ENCODE results near the gene PEX5.
"Not testable (repeated sequence)": the region's sequence is repeated elsewhere in the genome, so short reads cannot be mapped to it uniquely, and the experiment has no call there.

PEX5 gene

GRCh38 chr12:7160183-7160582, 29.3 kb upstream of the PEX5 start:
- DNase-seq (ENCODE audit: low spot score) = no peak

DNA sequence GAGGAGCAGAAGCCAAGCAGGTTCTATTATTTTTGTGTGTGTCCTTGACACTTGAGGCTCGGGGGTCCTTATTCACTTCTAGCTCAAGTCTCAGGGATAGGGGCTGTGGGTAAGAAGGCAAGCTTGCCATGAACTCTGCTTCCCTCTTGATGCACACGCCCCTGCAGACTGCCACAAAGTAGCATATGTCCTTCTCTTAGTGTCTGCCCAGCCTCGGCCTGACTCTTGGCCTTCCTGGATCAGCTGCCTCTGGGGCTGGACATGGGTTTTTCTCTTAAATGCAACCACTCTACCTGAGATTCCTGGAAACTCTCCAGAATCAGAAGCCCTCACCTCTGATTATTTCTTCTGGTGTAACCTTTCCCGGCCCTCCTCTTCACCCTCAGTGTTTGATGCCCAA, 28.2 kb upstream of the PEX5 start:
- no peak for DNase-seq (ENCODE audit: low spot score)

GRCh38 chr12:7161811-7162210, 27.7 kb upstream of the PEX5 start:
- DNase-seq (ENCODE audit: low spot score) = no peak

DNA sequence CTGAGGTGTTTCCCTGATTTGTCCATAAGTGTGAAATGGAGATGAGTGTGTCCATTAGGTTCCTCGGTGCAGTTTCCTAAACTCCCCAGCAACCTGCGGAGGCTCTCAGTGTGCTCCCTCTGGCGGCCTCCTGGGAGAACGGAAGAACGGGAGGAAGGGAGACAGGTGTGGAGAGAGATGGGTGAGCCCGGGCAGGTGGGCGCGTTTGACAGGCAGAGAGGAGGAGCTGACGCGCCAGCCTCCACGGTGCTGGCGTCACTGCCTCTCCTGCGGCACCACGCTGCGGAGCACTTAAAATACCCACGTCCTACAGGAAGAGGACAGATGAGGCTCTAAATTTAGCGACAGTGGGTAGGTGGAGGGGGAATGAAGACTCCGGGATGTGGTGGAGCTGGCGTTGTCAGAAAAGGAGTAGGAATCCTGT, 26.8 kb upstream of the PEX5 start:
- DNase-seq (ENCODE audit: low spot score) = no peak

DNA sequence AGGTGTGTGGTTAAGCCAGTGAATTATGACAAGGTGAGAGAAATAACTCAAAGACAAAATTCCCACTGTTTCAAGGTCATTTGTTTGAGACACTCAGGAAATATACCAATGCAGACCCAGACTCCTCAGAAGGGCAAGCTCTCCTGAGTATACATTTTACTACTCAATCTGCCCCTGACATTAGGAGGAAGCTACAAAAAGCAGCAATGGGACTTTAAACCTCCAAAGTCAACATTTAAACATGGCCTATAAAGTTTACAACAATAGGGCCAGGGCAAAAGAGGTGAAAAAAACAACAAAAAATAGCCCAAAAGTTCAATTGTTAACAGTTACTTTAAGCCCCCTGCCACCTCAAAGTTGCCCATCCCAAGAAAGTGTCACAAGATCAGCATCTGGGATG, 19.5 kb upstream of the PEX5 start:
- no peak for DNase-seq (ENCODE audit: low spot score)

DNA sequence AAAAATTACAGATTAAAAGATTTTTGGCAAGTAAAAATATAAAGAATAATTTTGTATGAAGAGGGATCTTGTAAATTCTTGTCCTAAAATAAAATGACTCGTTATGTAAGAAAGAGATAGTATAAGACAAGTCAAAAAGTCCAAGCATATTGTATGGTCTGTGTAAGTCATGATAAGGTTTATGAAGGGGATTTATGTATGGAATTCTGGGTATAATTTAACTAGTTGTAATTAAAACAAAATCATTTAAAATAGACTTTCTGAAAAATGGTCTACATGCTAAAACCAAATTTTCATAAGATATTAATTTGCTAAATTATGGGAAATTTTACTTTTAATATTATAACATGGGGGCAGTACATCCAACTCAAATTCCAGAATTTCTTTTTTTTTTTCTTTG, 17.6 kb upstream of the PEX5 start:
- no peak for DNase-seq (ENCODE audit: low spot score)

DNA sequence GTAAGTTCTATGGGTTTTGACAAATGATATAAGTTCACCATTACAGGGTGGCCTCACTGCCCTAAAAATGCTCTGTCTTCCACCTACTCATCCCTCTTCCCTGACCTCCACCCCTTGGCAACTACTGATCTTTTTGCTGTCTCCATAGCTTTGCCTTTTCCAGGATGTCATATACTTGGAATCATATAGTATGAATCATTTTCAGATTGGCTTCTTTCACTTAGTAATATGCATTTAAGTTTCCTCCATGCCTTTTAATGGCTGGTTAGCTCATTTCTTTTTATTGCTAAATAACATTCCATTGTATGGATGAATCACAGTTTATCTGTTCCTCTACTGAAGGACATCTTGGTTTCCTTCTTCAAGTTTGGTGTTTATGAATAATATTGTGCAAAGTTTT, 14.0 kb upstream of the PEX5 start:
- no peak for DNase-seq (ENCODE audit: low spot score)

GRCh38 chr12:7176595-7176994, 12.9 kb upstream of the PEX5 start:
- DNase-seq (ENCODE audit: low spot score) = no peak

DNA sequence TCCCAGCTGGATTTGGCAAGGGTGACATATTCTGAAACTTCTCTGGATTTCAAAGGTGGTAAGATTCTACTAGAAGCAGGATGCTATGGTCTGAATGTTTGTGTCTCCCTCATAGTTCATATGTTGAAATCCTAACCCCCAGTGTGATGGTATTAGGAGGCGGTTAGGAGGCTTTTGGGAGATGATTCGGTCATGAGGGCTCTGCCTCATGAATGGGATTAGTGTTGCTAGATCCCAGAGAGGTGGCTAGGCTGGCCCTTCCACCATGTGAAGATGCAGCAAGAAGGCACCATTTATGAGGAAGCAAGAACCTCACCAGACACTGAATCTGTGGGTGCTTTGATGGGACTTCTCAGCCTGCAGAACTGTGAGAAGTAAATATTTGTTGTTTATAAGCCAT, 11.0 kb upstream of the PEX5 start:
- no peak for DNase-seq (ENCODE audit: low spot score)

- no peak for DNase-seq (ENCODE audit: low spot score)
Measured at GRCh38 chr12:7180685-7181084, 8.8 kb upstream of the PEX5 start.

GRCh38 chr12:7186058-7186457, 3.4 kb upstream of the PEX5 start:
- not testable (repeated sequence) for DNase-seq (ENCODE audit: low spot score)

DNA sequence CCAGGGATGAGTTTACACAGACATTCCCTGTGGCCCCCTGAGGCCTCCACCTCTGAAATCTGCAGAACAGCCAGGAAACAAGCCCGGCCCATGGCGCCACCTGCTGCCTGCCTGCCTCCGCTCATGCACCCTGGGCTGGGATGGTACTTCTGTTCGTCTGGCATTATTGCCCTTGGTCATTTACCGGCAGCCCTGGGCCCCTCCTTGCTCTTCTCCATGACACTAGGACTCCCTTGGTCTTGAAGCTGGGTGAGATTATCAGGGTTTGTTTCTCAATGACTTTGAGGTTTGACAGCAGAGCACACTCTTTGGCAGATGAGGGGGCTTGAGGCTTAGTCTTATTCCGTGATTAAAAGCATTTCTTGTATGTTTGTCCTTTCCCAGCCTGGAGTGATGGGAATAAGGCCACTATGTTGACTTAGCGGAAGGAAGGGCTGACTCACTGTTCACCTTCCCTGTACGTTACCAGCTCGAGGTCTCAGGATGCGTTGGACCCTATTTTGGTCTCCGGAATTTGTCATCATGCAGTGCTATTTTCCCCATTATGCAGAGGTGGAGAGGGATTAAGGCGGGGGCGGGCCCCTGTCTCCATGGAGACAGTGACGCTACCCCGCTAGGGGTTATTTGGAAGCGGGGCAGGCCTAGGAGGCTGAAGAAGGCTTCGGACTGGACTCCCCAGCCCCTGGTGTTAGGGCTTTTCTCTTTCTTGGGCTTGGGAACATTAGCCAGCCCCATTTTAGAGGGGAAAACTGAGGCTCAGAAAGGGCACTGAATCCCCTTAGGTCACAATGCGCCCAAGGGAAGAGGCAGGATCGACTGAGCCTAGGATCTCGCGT, 706 bp upstream of the PEX5 start:
- peak; percentile 78 for DNase-seq (ENCODE audit: low spot score)

- no peak for DNase-seq (ENCODE audit: low spot score)
Measured at GRCh38 chr12:7190268-7191055, 976 bp downstream of the PEX5 start.

DNA sequence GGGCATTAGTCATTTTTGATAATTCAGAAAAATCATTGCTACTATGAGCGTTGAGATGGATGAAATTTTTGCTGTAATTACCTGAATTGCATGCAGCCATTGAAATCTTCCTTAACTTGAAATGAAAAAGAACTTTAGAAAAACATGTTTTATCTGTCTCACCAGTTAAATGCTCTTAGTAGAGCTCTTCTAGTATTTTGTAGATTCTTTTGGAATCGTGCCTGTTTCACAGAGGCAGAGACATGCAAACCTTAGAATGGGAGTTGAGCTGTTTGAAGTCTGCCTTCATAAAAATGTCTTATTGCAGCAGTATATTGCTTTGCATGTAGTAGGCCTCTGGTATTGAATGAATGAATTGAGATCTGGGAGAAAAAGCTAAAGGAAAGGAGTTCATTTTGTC, 4.2 kb downstream of the PEX5 start:
- DNase-seq (ENCODE audit: low spot score) = no peak

DNA sequence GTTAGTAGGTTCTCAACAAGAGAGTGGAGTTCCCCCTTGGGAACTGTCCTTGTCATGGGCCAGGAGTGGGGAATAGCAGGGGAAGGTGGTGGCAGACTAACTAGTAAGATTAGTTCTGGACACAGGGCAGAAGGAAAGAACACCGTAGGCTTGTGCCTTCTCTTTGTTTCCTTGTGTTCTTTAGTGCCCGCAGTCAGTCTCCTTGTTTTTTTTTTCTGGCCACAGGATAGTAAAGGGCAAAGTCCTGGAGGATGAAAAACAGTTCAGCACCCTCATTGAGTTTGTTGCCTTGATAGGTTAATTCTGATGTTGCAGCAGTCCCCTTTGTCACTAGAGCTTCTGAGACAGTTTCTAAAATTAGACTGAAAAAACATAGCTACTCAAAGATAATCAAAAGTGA, 8.4 kb downstream of the PEX5 start:
- DNase-seq (ENCODE audit: low spot score) = no peak

DNA sequence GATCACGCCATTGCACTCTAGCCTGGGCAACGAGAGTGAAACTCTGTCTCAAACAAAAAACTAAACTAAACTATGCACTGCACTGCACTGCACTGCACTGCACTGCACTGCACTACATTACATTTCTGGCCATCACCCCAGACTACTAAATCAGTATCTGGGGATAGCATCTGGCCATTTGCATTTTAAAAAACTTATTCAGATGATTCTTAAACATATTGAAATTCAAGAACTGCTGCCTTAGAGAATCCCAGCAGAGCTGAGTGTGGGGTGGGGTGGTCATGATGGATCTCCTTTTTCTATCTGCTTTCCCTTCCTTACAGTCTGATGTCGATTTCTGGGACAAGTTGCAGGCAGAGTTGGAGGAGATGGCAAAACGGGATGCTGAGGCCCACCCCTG, 13.6 kb downstream of the PEX5 start:
- DNase-seq (ENCODE audit: low spot score) = no peak

DNA sequence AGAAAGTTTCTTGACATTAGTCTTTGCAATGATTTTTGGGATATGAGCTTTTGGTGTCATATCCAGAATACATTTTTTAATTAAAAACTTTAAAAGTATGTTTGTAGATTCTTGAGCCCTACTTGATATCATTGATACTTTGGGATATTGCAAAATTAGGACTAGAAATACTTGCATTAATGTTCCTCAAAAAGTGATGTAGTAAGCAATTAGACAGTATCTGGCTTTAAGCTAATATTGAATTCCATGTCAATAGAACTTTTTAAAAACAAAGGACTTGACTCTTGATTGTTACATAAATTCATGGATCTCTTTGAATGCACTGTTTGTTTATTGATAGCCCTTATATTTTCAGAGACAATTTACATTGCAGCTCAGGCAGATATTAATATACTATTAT, 15.6 kb downstream of the PEX5 start:
- DNase-seq (ENCODE audit: low spot score) = no peak

- DNase-seq (ENCODE audit: low spot score) = no peak
Measured at GRCh38 chr12:7206691-7207090, 17.2 kb downstream of the PEX5 start.

- no peak for DNase-seq (ENCODE audit: low spot score)
Measured at GRCh38 chr12:7207866-7208625, 18.6 kb downstream of the PEX5 start.

GRCh38 chr12:7209958-7210357, 20.5 kb downstream of the PEX5 start:
- DNase-seq (ENCODE audit: low spot score) = no peak

- no peak for DNase-seq (ENCODE audit: low spot score)
Measured at GRCh38 chr12:7210642-7211151, 21.2 kb downstream of the PEX5 start.

DNA sequence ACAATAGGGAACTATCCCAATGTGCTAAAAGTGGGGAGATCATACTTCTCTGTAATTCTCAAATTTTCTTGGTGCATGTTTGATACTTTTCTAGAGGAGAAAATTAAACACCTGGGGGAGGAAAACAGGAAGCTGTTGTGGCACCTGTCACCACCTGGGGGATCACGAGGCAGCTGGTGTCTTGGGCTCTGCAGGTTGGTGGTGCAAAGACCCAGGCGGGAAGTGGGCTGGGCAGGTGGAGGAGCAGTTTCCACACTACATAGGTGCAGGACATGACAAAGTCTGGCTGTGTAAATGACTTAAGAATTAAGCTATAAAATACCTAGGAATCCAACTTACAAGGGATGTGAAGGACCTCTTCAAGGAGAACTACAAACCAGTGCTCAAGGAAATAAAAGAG, 23.2 kb downstream of the PEX5 start:
- DNase-seq (ENCODE audit: low spot score) = no peak

GRCh38 chr12:7213745-7214144, 24.3 kb downstream of the PEX5 start:
- DNase-seq (ENCODE audit: low spot score) = not testable (repeated sequence)
